22Rv1 (cell line): ENCODE results near the gene RAD50.

Experiments used
- CTCF ChIP-seq: fragments of 450-650 bp; IDR thresholded peaks from 2 replicates; pipeline ENCODE4 v1.5.1; 2017; ENCODE audit warnings: mild to moderate bottlenecking
- ZFX ChIP-seq: fragments of 450-650 bp; IDR thresholded peaks from 2 replicates; pipeline ENCODE4 v1.6.1; 2017; ENCODE audit warnings: antibody characterized with exemption, borderline replicate concordance

DNA sequence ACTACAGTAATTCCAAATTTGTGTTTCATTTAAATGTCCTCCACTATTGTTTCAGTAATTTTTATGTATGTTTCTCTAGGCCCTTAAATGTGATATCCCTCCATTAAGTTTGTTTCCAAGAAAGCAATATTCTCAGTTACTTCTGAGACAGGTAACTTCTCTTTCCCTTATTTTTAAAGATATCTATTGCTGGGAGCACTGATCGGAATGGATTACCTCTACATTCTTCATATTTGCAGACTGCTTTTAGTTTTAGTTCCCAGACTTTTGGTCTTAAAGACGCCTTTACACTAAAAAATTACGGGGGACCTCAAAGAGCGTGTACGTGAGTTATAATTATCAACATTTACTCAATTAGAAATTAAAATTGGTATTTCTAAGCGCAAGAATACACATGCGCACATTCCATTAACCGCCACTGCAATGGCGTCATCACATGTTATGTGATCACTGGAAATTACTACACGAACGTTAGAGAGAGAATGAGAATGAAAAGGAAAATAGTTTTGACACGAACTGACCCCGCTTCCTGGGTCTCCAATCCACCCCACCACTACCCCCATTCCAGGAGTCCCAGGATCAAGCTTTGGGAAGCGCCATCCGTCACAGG, 519 bp upstream of the RAD50 start:
- TF ChIP-seq CTCF (no peak), ZFX (no peak)
